GM23248 (cell line): ENCODE measurements around the gene RNF217.

Experiments used
- EZH2 ChIP-seq: fragments of 200-600 bp; sonication (generic); IDR thresholded peaks from 2 replicates; pipeline ENCODE4 v1.6.1; 2018; ENCODE audit warnings: antibody characterized with exemption, mild to moderate bottlenecking; ENCODE audit not compliant: insufficient read depth, poor library complexity, severe bottlenecking
- EZH2phosphoT487 ChIP-seq: fragments of 200-600 bp; sonication (generic); IDR thresholded peaks from 2 replicates; pipeline ENCODE4 v1.6.1; 2018; ENCODE audit warnings: antibody characterized with exemption, moderate library complexity, mild to moderate bottlenecking, low read depth; ENCODE audit not compliant: insufficient read depth

- TF ChIP-seq EZH2 (no peak), EZH2phosphoT487 (no peak)
Measured at GRCh38 chr6:125077453-125077852, 115.2 kb downstream of the RNF217 start.
